ENCODE data around the gene TPM4.

TPM4 gene

DNA sequence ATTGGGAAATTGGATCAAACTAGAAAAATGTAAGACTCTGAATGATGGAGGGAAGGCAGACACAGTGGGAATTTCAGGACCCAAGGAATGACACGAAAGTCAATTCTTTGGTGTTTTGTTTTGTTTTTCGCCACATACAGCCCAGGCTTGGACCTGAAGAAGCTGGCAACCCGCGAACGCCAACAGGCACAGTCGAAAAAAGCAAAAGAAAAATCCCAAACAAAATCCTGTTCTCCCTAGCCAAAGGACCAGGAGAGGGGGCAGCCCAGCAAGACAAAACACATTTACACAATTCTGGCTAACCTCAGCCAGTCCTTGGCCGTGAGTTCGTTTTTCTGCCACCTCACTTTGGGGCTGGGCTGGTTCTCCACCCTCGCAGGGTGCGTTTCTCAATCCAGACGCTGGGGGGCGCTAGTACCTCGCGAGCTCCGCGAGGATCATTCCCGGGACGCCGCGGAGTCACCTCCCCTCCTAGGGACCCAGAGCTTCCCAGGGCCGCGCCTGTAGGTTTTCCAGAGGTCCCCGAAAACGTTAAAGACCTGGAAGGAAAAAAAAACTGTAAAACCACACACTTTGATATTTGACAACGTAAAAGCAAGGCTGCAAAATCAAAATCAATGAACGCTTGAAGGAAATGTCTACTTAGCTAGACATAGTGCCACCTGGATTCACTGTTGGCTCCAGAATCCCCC lies 34.9 kb upstream of the TPM4 start:
- TF ChIP-seq, protein P1, sequence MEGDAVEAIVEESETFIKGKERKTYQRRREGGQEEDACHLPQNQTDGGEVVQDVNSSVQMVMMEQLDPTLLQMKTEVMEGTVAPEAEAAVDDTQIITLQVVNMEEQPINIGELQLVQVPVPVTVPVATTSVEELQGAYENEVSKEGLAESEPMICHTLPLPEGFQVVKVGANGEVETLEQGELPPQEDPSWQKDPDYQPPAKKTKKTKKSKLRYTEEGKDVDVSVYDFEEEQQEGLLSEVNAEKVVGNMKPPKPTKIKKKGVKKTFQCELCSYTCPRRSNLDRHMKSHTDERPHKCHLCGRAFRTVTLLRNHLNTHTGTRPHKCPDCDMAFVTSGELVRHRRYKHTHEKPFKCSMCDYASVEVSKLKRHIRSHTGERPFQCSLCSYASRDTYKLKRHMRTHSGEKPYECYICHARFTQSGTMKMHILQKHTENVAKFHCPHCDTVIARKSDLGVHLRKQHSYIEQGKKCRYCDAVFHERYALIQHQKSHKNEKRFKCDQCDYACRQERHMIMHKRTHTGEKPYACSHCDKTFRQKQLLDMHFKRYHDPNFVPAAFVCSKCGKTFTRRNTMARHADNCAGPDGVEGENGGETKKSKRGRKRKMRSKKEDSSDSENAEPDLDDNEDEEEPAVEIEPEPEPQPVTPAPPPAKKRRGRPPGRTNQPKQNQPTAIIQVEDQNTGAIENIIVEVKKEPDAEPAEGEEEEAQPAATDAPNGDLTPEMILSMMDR (IDR thresholded peaks at IDR 0.05; ENCODE audit: insufficient read depth, low read depth, low read length, missing control alignments) = peak; percentile 87
- peak; percentile 62 for DNase-seq (ENCODE audit: low read depth)
- H3K4me3 ChIP-seq (ENCODE audit: low read length) = no peak overlapping the region

DNA sequence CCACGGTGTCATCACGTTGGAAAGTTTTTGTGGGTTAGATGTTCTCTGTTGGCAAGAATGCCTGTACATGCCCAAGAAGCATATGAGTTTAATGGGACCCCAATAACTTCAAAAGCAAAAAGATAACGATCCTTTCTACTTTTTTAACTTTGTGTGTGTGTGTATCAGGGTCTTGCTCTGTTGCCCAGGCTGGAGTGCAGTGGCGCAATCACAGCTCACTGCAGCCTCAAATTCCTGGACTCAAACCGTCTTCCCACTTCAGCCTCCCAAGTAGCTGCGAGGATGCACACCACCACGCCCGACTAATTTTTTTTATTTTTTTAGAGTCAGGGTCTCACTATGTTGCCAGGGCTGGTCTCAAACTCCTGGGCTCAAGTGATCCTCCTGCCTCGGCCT lies 34.3 kb upstream of the TPM4 start:
- no peak for DNase-seq (ENCODE audit: low read depth)
- TF ChIP-seq, protein P1 (IDR thresholded peaks at IDR 0.05; ENCODE audit: insufficient read depth, low read depth, low read length, missing control alignments) = no peak
- no peak overlapping the region for H3K4me3 ChIP-seq (ENCODE audit: low read length)

DNA sequence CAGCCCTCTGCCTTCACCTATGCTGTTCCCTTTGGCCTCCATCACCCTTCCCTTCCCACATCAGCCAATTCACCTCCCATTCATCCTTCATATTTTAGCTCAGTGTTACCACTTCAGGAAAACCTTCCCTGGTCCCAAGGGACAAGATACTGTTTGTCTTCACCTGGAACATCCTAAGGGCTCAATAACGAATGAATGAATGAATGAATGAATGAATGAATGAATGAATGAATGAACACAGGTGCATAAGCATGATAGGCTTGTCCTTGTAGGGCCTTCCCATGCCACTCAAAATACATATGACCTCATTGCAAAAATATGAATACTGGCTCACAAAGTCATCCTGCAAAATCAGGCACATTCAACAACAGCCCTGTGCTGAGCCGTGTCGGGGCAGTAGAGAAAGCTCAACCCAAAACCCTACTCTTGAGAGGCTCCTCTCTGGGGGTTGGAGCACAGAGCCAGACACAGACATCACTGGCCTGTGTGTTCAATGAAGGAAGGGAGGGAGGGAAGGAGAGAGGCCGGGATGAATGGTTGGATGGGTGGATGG lies 33.7 kb upstream of the TPM4 start:
- no peak for DNase-seq (ENCODE audit: low read depth)
- TF ChIP-seq, protein P1 (IDR thresholded peaks at IDR 0.05; ENCODE audit: insufficient read depth, low read depth, low read length, missing control alignments) = no peak
- no peak overlapping the region for H3K4me3 ChIP-seq (ENCODE audit: low read length)

DNA sequence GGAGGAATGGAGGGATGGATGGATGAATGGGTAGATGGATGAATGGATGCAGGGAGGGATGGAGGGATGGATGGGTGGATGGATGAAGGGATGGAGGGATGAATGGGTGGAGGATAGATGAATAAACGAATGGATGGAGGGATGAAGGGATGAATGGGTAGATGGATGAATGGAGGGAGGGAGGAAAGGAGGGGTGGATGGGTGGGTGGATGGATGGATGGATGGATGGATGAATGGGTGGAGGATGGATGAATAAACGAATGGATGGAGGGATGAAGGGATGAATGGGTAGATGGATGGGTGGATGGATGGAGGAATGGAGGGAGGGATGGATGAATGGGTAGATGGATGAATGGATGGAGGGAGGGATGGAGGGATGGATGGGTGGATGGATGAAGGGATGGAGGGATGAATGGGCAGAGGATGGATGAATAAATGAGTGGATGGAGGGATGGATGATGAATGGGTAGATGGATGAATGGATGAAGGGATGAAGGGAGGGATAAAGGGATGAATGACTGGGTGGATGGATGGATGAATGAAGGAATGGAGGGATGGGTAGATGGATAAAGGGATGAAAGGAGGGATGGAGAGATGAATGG lies 33.0 kb upstream of the TPM4 start:
- DNase-seq (ENCODE audit: low read depth) = no peak
- TF ChIP-seq, protein P1 (IDR thresholded peaks at IDR 0.05; ENCODE audit: insufficient read depth, low read depth, low read length, missing control alignments) = no peak
- H3K4me3 ChIP-seq (ENCODE audit: low read length) = no peak overlapping the region

DNA sequence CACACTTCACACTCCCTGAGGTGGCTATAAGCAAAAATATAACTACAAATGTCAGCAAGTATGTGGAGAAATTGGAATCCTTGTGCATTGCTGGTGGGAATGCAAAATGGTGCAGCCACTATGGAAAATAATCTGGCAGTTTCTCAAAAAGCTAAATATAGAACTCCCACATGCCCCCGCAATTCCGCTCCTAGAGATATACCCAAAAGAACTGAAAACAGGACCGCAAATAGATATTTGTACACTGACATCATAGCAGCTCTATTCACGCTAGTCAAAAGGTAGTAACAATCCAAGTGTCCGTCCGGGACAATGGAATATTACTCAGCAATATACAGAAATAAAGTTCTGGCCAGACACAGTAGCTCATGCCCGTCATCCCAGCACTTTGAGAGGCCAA lies 31.5 kb upstream of the TPM4 start:
- TF ChIP-seq, protein P1 (IDR thresholded peaks at IDR 0.05; ENCODE audit: insufficient read depth, low read depth, low read length, missing control alignments) = no peak
- no peak for DNase-seq (ENCODE audit: low read depth)
- no peak overlapping the region for H3K4me3 ChIP-seq (ENCODE audit: low read length)

DNA sequence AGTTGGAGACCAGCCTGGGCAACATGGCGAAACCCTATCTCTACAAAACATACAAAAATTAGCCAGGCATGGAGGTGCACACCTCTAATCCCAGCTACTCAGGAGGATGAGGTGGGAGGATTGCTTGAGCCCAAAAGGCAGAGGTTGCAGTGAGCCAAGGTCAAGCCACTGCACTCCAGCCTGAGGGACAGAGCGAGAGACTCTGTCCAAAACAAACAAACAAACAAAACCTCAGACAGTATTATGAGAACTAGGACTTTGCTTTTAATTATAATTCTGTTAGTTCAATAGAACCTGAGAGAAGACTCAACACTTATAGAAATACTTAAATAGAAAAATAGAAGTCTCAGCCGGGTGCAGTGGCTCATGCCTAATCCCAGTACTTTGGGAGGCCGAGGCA lies 31.1 kb upstream of the TPM4 start:
- TF ChIP-seq, protein P1 (IDR thresholded peaks at IDR 0.05; ENCODE audit: insufficient read depth, low read depth, low read length, missing control alignments) = no peak
- DNase-seq (ENCODE audit: low read depth) = no peak
- no peak overlapping the region for H3K4me3 ChIP-seq (ENCODE audit: low read length)
